Spleen (tissue), 11 donors: Measurements from ENCODE around the gene RRP1B. TPM values are rescaled to one million over a fixed set of nuclear protein-coding genes. Genes with fewer than 3 reads are reported as not detected.

Source experiments
- microRNA-seq, 3 donors: library from miRNA; unstranded; fragments of <30 nt; microRNA quantifications; one replicate each; pipeline versions ENCODE4 to v1.1.0, GENCODE V29; 2019 to 2020
- polyA plus RNA-seq, 3 donors: library from polyadenylated mRNA; stranded (reverse); fragments of 200-250 nt; gene quantifications; one replicate each; pipeline ENCODE4 v1.2.1, GENCODE V29; 2013
- small RNA-seq, 4 donors: library from RNA; depleted of rRNA; stranded (forward); fragments of <200 nt; gene quantifications; one replicate each; pipeline ENCODE3, GENCODE V24; 2016
- total RNA-seq, 7 donors: library from RNA; depleted of rRNA in 3 of 7; stranded (reverse); fragments of >200 nt in 3 of 7; fragmentation: NEBNext Ultra II Directional in 4 of 7; extraction: Animal tissue kit (Norgen Biotek cat#: 25700) in 4 of 7; gene quantifications; one replicate each; pipeline versions ENCODE4 v1.1.0 to v1.2.1, GENCODE V29; 2016 to 2021
- donor health status: healthy with polysubstance abuse.
- donor health status: DM: no; HTN: no; CAD: no; lungs with moderate emphysema.
- donor health status: DM: no; HTN: no; CAD: no.
- donor health status: Bipolar disorder and iron deficiency.
- donor health status: healthy.
- donor health status: DM: no; HTN: no; CAD: no.
- donor health status: DM: yes; HTN: yes; CAD: no.

Gene RRP1B
- total and polyA plus RNA-seq, 10 donors, result 7.9 to 28.9 (median 25.4) TPM

Small RNA genes lying within 50 kb of the gene (microRNA-seq; reads per million reads assigned to microRNA genes)
- gene MIR6070, result 0 reads per million in 3 donors

Small RNA genes lying within 50 kb of the gene (small RNA-seq; reads per million reads assigned to genes)
- 0 reads per million in 4 donors for gene MIR6070

Other genes with a start within 250 kb of the RRP1B start
- gene SIK1, start 232.4 kb upstream of the RRP1B start, total RNA-seq, result 10 to 100 TPM in 5 of 7 donors, 1 to 10 TPM in 2; 6.1 to 43.9 (median 23.0) TPM
- 1 to 10 TPM in 2 of 3 donors, under 1 TPM in 1; 0.48 to 3.0 (median 2.2) TPM for gene SIK1, start 232.4 kb upstream of the RRP1B start, polyA plus RNA-seq
- gene HSF2BP, start 72 bp upstream of the RRP1B start, total RNA-seq, result 1 to 10 TPM in 2 of 7 donors, under 1 TPM in 3, not detected in 2; 0.19 to 1.9 (median 0.58) TPM
- under 1 TPM; 0.13 to 0.35 (median 0.19) TPM for gene HSF2BP, start 72 bp upstream of the RRP1B start, polyA plus RNA-seq
- 10 to 100 TPM; 41.1 to 82.9 (median 58.7) TPM for gene PDXK, start 59.6 kb downstream of the RRP1B start, total RNA-seq
- 10 to 100 TPM; 17.9 to 39.0 (median 24.7) TPM for gene PDXK, start 59.6 kb downstream of the RRP1B start, polyA plus RNA-seq
- gene CSTB, start 116.7 kb downstream of the RRP1B start, total RNA-seq, result 10 to 100 TPM; 10.5 to 36.6 (median 28.6) TPM
- gene CSTB, start 116.7 kb downstream of the RRP1B start, polyA plus RNA-seq, result 10 to 100 TPM; 39.6 to 93.8 (median 48.5) TPM
- 10 to 100 TPM; 11.5 to 26.9 (median 20.5) TPM for gene RRP1, start 130.0 kb downstream of the RRP1B start, total RNA-seq
- gene RRP1, start 130.0 kb downstream of the RRP1B start, polyA plus RNA-seq, result 10 to 100 TPM; 12.6 to 18.8 (median 15.8) TPM
- 10 to 100 TPM; 50.8 to 92.0 (median 64.5) TPM for gene AGPAT3, start 205.7 kb downstream of the RRP1B start, total RNA-seq
- gene AGPAT3, start 205.7 kb downstream of the RRP1B start, polyA plus RNA-seq, result 10 to 100 TPM in 1 of 3 donors, 1 to 10 TPM in 2; 6.9 to 20.7 (median 8.3) TPM